ENCODE results near the gene VSIR.

VSIR gene

DNA sequence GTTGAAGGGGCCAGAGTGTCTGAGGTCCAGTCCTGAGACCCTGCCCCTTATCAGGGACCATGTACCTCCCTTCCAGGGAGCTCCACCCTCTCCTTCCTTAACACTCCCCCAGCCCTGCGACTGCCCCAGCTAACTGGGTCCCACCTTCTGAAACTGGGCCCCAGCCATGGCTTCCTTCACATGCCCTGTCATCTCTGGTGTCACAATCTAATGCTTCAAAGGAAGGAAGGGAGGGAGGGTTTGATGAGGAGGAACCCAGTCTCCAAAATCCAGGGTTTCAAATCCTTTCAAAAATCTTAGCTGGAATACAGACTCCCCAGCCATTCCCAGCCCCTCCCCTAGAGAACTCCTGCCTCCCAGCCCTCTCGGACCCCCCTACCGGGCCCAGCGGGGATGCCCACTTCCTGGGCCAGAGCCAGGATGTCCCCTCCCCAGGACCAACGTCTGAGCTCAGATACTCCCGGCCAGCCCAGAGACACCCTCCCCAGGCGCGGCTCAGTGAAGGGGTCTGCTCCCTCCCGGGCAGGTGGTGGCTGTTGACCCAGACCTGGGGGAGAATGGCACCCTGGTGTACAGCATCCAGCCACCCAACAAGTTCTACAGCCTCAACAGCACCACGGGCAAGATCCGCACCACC is 71.7 kb downstream of the VSIR start:
- H3K27ac ChIP-seq (replicated peaks) = peak overlapping the region; percentile 14; the same call in 1 of the 2 replicates
- peak in 1 of 2 experiments; percentile 46 for DNase-seq (ENCODE audit: low read depth in 1 of 2, low spot score in 1 of 2)
- no peak for TF ChIP-seq SPI1 (IDR thresholded peaks at IDR 0.05; ENCODE audit: borderline replicate concordance, low read depth)
- TF ChIP-seq POLR2AphosphoS5 (IDR thresholded peaks at IDR 0.05; ENCODE audit: low read depth) = no peak
- TF ChIP-seq, protein P1, sequence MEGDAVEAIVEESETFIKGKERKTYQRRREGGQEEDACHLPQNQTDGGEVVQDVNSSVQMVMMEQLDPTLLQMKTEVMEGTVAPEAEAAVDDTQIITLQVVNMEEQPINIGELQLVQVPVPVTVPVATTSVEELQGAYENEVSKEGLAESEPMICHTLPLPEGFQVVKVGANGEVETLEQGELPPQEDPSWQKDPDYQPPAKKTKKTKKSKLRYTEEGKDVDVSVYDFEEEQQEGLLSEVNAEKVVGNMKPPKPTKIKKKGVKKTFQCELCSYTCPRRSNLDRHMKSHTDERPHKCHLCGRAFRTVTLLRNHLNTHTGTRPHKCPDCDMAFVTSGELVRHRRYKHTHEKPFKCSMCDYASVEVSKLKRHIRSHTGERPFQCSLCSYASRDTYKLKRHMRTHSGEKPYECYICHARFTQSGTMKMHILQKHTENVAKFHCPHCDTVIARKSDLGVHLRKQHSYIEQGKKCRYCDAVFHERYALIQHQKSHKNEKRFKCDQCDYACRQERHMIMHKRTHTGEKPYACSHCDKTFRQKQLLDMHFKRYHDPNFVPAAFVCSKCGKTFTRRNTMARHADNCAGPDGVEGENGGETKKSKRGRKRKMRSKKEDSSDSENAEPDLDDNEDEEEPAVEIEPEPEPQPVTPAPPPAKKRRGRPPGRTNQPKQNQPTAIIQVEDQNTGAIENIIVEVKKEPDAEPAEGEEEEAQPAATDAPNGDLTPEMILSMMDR (IDR thresholded peaks at IDR 0.05; ENCODE audit: insufficient read depth, low read length) = no peak
- no peak for TF ChIP-seq GABPA (IDR thresholded peaks at IDR 0.05; ENCODE audit: low read depth)
- TF ChIP-seq, protein P2, sequence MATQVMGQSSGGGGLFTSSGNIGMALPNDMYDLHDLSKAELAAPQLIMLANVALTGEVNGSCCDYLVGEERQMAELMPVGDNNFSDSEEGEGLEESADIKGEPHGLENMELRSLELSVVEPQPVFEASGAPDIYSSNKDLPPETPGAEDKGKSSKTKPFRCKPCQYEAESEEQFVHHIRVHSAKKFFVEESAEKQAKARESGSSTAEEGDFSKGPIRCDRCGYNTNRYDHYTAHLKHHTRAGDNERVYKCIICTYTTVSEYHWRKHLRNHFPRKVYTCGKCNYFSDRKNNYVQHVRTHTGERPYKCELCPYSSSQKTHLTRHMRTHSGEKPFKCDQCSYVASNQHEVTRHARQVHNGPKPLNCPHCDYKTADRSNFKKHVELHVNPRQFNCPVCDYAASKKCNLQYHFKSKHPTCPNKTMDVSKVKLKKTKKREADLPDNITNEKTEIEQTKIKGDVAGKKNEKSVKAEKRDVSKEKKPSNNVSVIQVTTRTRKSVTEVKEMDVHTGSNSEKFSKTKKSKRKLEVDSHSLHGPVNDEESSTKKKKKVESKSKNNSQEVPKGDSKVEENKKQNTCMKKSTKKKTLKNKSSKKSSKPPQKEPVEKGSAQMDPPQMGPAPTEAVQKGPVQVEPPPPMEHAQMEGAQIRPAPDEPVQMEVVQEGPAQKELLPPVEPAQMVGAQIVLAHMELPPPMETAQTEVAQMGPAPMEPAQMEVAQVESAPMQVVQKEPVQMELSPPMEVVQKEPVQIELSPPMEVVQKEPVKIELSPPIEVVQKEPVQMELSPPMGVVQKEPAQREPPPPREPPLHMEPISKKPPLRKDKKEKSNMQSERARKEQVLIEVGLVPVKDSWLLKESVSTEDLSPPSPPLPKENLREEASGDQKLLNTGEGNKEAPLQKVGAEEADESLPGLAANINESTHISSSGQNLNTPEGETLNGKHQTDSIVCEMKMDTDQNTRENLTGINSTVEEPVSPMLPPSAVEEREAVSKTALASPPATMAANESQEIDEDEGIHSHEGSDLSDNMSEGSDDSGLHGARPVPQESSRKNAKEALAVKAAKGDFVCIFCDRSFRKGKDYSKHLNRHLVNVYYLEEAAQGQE (IDR thresholded peaks at IDR 0.05; ENCODE audit: insufficient replicate concordance, low read depth) = no peak

DNA sequence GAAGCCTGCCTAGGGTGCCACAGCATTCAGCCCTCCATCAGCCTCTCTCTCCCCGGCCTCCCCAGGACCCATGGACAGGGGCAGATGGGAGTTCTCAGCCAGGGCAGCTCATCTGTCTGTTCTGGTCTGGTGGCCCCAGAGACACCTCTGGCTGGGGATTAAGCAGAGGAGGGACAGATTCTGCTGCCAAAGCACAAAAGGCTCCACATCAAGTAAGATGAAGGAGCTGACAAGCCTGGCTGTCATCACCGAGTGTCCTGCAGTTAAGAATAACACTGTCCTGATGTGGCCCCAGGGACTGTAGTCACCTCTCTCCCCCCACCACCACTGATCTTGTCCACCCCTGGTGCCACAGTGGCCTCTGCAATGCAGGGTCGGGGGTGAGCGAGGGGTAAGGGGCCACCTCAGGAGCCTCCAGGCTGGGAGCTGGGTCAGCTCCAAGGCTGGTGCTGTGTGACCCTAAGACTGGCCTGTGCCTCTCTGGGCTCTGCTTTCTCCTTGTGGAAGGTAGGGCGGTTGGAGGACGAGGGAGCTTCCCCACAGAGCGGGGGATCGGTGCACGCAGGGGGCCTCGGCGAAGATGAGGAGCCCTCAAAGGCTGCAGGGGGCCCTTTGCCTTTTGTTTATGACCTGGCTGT is 72.5 kb downstream of the VSIR start:
- no peaks in the 10 kb centered on the region for H3K27me3 ChIP-seq (ENCODE audit: insufficient read depth, poor library complexity, severe bottlenecking)
- H3K27ac ChIP-seq (replicated peaks) = peak overlapping the region; percentile 14; the same call in 1 of the 2 replicates
- DNase-seq (ENCODE audit: low read depth in 1 of 2, low spot score in 1 of 2) = no peak
- TF ChIP-seq SPI1 (IDR thresholded peaks at IDR 0.05; ENCODE audit: borderline replicate concordance, low read depth) (no peak), POLR2AphosphoS5 (IDR thresholded peaks at IDR 0.05; ENCODE audit: low read depth) (no peak), GABPA (IDR thresholded peaks at IDR 0.05; ENCODE audit: low read depth) (no peak)
- TF ChIP-seq, protein P2 (IDR thresholded peaks at IDR 0.05; ENCODE audit: insufficient replicate concordance, low read depth) = no peak
- TF ChIP-seq, protein P1 (IDR thresholded peaks at IDR 0.05; ENCODE audit: insufficient read depth, low read length) = no peak
- no peak overlapping the region for H3K4me3 ChIP-seq (replicated peaks; ENCODE audit: insufficient read depth, low read length)

More for the DNA sequence above, 71.7 kb downstream of the VSIR start:
- Histone ChIP-seq H3K27me3 (ENCODE audit: insufficient read depth, poor library complexity, severe bottlenecking) (no peaks in the 10 kb centered on the region), H3K4me3 (replicated peaks; ENCODE audit: insufficient read depth, low read length) (no peak overlapping the region)

DNA sequence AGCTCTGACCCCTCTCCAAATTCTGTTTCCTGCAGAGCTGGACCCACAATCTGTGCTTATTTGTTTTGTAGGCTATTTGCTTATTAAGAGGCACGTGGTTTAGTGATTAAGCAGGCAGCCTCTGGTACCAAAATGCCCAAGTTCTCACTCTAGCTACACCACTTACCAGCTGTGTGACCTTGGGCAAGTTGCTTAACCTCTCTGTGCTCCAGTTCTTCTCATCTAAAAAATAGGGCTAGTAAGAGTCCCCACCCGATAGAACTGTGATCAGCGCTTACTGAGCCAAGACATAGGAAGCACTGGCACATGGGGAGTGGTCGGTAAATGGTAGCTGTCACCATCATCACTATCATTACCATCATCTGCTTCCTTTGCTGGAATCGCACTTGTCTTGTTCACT is 74.6 kb downstream of the VSIR start:
- Histone ChIP-seq H3K27me3 (ENCODE audit: insufficient read depth, poor library complexity, severe bottlenecking) (no peaks in the 10 kb centered on the region), H3K27ac (replicated peaks) (no peak overlapping the region), H3K4me3 (replicated peaks; ENCODE audit: insufficient read depth, low read length) (no peak overlapping the region)
- TF ChIP-seq POLR2AphosphoS5 (IDR thresholded peaks at IDR 0.05; ENCODE audit: low read depth) = no peak
- DNase-seq (ENCODE audit: low read depth in 1 of 2, low spot score in 1 of 2) = no peak

DNA sequence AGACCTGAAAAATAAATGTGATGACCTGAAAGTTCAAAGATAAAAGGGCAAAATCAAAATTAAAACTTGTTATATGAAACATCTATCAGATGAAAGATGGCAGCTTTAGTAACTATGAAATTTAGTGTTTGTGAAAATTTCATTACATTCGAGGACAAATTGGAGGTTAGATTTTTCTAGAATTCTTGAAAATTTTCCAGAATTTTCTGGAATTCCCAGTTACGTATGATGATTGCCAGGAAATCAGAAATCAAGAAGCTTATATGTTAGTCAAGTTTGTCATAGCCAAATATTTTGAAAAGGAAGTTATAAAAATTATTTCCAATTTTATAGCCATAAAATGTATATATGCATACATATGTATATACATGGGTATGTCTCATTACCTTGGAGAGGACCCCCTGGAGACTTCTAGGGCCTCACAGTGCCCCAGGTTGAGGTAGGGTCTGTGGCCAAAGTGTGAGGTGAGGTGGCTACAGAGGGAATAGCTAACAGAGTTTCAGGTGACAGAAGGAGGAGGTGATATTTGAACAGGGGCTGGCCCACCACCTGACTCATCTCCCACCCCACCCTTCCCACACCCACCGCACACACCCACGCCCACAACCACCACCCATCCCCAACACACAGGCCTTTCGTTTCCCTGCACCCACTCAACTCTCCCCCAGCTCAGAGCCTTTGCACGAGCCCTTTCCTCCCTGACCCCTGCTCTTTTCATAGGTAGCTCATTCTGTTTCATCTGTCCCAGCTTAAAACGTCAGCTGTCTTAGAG is 75.2 kb downstream of the VSIR start:
- no peaks in the 10 kb centered on the region for H3K27me3 ChIP-seq (ENCODE audit: insufficient read depth, poor library complexity, severe bottlenecking)
- no peak overlapping the region for H3K27ac ChIP-seq (replicated peaks)
- no peak for DNase-seq (ENCODE audit: low read depth in 1 of 2, low spot score in 1 of 2)
- no peak overlapping the region for H3K4me3 ChIP-seq (replicated peaks; ENCODE audit: insufficient read depth, low read length)
- TF ChIP-seq GABPA (IDR thresholded peaks at IDR 0.05; ENCODE audit: low read depth) = no peak
- TF ChIP-seq POLR2AphosphoS5 (IDR thresholded peaks at IDR 0.05; ENCODE audit: low read depth) = no peak
- TF ChIP-seq, protein P1 (IDR thresholded peaks at IDR 0.05; ENCODE audit: insufficient read depth, low read length) = no peak
- TF ChIP-seq, protein P2 (IDR thresholded peaks at IDR 0.05; ENCODE audit: insufficient replicate concordance, low read depth) = no peak
- TF ChIP-seq SPI1 (IDR thresholded peaks at IDR 0.05; ENCODE audit: borderline replicate concordance, low read depth) = no peak

Data from HL-60 (cell line).